ENCODE results near the gene SLC39A3.
"Not testable (repeated sequence)": the region's sequence is repeated elsewhere in the genome, so short reads cannot be mapped to it uniquely, and the experiment has no call there.

Gene SLC39A3

GRCh38 chr19:2721570-2722540, 18.0 kb downstream of the SLC39A3 start:
- DNase-seq: no peak

- DNase-seq: no peak
Measured at GRCh38 chr19:2720777-2721569, 18.8 kb downstream of the SLC39A3 start, which contains the start of gene DIRAS1. TSS of gene DIRAS1 (minus strand) at chr19:2721372. CDS start at chr19:2717806, 3,566 bp downstream.

GRCh38 chr19:2719920-2720776, 19.7 kb downstream of the SLC39A3 start:
- DNase-seq: no peak

- DNase-seq: no peak
Measured at GRCh38 chr19:2719232-2719735, 20.5 kb downstream of the SLC39A3 start.

- DNase-seq: no peak
Measured at GRCh38 chr19:2717638-2718541, 21.9 kb downstream of the SLC39A3 start.

GRCh38 chr19:2716722-2717637, 22.8 kb downstream of the SLC39A3 start:
- no peak for DNase-seq

- no peak for DNase-seq
Measured at GRCh38 chr19:2716275-2716650, 23.6 kb downstream of the SLC39A3 start.

GRCh38 chr19:2715470-2716274, 24.1 kb downstream of the SLC39A3 start:
- no peak for DNase-seq

- no peak for DNase-seq
Measured at GRCh38 chr19:2714531-2715269, 25.1 kb downstream of the SLC39A3 start.

GRCh38 chr19:2714102-2714501, 25.7 kb downstream of the SLC39A3 start:
- DNase-seq: not testable (repeated sequence)

GRCh38 chr19:2713170-2713569, 26.6 kb downstream of the SLC39A3 start:
- not testable (repeated sequence) for DNase-seq

GRCh38 chr19:2711875-2712205, 28.0 kb downstream of the SLC39A3 start:
- no peak for DNase-seq

GRCh38 chr19:2711172-2711874, 28.5 kb downstream of the SLC39A3 start:
- no peak for DNase-seq

- DNase-seq: no peak
Measured at GRCh38 chr19:2706251-2706650, 33.6 kb downstream of the SLC39A3 start.

GRCh38 chr19:2703691-2704216, 36.1 kb downstream of the SLC39A3 start:
- no peak for DNase-seq

GRCh38 chr19:2703077-2703437, 36.8 kb downstream of the SLC39A3 start:
- DNase-seq: no peak

- peak; percentile 32 for DNase-seq
Measured at GRCh38 chr19:2702170-2703076, 37.4 kb downstream of the SLC39A3 start, which contains the start of gene GNG7. TSS of gene GNG7 (minus strand) at chr19:2702694. CDS start at chr19:2520688, 182,006 bp downstream.
